Measurements from ENCODE around the gene TBCD.
"Not testable (repeated sequence)": the region's sequence is repeated elsewhere in the genome, so short reads cannot be mapped to it uniquely, and the experiment has no call there.

Gene TBCD

GRCh38 chr17:82942166-82943130 lies 190.6 kb downstream of the TBCD start:
- no peak for DNase-seq

- no peak for DNase-seq
Observed at GRCh38 chr17:82943339-82943738, 191.5 kb downstream of the TBCD start.

DNA sequence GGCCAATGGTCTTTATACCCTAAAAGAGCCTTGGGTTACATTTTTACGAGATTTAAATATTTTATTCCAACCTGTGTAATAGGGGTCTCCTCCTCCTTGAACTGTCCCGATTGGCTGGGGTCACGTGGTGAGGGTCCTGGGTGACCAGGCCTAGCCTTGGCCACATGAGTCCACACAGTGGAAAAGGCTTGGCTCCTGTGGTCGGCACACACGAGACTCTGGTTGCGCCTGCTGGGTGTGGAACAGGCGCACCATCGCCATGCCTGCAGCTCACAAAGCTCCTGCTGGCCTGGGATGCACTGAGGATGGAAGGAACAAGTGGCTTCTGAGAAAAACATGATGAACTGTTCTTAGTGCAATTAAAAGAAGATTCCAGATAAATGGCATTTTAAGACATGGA lies 191.9 kb downstream of the TBCD start:
- no peak for DNase-seq

DNA sequence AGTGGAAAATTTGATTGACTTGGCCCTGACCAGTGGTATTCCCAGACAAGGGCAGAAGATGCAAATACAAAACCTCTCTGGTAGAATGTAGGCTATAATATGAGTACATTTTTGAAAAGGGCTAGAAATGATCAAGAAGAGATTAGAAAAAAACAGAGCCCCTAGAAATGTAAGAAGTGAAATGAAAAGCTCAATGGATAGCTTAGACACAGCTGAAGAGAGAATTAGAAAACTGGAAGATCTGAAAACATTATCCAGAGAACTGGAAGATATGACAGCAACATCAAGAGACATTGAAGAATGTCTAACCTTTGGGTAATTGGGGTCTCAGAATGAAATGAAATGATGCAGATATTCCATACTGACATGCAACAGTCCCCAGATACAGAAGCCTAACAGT lies 193.1 kb downstream of the TBCD start:
- no peak for DNase-seq

GRCh38 chr17:82946081-82946480 lies 194.2 kb downstream of the TBCD start:
- DNase-seq: no peak

DNA sequence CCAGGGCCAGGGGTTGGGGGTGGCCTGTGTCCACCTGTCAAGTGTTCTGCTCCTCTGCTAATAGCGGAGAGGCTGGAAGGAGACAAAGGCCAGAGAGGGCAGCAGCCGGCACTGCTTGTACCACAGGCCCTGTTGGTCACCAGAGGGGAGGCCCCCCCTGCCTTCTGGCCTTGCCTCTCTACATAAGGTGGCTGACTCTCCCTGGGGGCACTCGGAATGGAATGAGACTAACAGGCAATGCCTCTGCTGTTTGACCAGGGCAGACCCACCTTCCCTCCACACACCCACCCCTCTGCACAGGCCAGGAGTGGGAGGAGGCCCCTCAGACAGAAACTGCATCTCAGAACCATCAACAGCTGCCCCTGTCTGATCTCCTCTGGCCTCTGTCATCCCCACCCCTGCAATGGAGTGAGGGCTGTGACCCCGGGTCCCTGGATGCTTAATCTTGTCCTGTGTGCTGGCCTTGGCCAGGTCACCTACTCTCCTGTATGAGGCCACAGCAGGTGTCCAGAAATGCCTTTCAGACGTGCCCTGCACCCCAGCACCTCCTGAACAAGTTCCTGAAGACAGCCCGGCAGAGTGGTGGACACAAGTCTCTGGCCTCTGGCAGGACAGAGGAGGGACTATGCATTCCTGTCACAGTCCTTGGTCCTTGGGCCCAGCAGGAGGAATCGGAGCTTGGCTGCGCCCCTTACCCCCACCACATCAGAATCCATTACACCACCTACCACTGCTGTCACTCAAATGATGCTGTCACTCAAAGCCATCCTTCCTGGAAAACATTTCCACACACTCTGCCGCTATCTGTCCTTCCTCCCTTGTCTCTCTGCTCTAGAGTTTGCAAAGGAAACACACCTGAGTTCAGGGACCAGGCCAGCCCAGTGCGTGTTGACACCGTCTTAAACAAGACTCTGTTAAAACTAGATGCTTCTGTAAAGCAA lies 195.5 kb downstream of the TBCD start:
- no peak for DNase-seq

GRCh38 chr17:82948081-82948511 lies 196.2 kb downstream of the TBCD start:
- DNase-seq: no peak

- no peak for DNase-seq
Observed at GRCh38 chr17:82948957-82949356, 197.1 kb downstream of the TBCD start.

DNA sequence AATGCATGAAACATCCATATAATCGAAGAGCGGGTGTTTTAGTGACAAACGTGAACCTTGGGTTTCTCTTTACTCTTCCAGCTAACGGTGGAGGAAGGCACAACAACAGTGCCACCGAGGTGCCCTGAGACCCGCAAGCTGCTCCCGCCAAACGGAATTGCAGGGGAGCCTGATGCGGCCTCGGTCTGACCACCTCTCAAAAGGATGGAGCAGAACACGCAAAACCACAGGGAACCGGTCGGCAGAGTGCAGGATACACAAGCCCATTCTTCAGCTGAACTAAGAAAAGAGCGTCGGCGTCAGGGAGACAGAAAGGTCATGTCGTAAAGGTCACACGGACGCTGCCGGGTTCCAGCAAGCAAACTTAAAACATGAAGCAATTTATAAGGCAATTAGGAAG lies 197.5 kb downstream of the TBCD start:
- no peak for DNase-seq

- no peak for DNase-seq
Observed at GRCh38 chr17:82949984-82950383, 198.1 kb downstream of the TBCD start.

DNA sequence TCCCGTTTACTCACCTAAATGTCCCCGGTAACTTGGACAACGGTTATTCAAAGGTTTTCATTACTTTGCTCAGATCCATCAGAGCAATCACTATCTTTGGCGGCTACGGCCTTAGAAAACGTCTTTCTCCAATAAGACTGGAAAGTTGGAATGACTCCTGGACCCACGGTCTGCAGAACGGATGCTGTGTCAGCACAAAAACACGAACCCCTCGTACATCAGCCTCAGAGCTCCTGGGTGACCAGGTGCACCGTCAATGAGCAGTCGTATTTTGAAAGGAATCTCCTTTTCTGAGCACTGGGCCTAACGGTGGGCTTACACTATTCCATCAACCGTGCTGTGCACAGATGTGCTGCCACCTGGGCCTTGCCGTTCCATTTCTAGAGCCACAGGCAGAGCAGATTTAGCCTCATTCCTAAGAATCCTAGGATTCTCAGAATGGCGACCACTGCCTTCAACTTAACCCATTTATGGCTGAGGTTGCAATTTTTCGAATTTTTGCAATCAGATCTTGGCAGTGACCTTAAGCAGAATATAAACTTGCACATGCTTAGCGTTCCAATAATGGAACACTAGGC lies 198.7 kb downstream of the TBCD start:
- DNase-seq: no peak

- DNase-seq: no peak
Observed at GRCh38 chr17:82952019-82952418, 200.2 kb downstream of the TBCD start.

DNA sequence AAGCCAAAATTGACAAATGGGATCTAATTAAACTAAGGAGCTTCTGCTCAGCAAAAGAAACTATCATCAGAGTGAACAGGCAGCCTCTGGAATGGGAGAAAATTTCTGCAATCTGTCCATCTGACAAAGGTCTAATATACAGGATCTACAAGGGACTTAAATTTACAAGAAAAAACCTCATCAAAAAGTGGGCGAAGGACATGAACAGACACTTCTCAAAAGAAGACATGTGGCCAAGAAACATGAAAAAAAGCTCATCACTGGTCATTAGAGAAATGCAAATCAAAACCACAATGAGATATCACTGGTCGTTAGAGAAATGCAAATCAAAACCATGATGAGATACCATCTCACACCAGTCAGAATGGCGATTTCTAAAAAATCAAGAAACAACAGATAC lies 203.2 kb downstream of the TBCD start:
- DNase-seq: not testable (repeated sequence)

DNA sequence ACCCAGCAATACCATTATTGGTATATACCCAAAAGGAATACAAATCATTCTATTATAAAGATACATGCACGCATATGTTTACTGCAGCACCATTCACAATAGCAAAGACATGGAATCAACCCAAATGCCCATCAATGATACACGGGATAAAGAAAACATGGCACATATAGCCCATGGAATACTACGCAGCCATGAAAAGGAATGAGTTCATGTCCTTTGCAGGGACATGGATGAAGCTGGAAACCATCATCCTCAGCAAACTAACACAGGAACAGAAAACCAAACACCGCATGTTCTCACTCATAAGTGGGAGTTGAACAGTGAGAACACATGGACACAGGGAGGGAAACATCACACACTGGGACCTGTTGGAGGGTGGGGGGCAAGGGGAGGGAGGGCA lies 203.8 kb downstream of the TBCD start:
- DNase-seq: not testable (repeated sequence)

GRCh38 chr17:82956146-82956725 lies 204.4 kb downstream of the TBCD start:
- DNase-seq: no peak

DNA sequence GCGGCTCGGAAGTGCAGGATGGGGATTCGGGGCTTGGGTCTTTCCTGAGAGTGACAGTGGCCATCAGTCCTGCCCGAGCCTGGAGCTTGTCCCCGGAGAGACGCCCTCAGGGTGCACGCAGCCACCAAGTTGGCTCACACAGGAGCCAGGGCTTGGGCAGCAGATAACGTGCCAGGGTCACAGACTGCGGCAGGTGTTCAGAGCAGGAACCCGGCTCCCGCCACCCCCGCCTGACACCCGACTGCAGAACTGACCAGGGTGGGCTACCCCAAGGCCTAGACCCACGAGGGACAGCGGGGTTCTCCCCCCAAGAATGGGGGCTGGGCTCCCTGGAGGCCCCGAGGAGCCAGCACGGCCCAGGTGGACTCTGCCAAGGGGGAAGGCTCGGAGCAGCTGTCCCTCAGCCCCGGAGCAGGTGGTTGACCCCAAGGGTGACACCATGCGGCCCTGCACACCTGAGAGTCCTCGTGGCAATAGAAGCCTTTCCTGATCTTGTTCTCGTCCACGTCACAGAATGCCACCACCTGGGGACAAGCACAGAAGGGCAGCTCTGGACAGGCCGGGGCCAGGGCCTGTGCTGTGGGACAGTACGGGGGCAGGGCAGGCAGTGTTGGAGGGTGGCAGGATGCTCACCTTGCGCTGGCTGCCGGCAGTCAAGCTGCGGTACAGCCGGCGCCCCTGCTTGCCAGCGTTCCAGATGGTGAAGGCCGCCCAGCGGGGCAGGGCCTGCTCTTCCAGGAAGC lies 205.0 kb downstream of the TBCD start:
- DNase-seq: no peak

- no peak for DNase-seq
Observed at GRCh38 chr17:82957469-82957795, 205.6 kb downstream of the TBCD start.

DNA sequence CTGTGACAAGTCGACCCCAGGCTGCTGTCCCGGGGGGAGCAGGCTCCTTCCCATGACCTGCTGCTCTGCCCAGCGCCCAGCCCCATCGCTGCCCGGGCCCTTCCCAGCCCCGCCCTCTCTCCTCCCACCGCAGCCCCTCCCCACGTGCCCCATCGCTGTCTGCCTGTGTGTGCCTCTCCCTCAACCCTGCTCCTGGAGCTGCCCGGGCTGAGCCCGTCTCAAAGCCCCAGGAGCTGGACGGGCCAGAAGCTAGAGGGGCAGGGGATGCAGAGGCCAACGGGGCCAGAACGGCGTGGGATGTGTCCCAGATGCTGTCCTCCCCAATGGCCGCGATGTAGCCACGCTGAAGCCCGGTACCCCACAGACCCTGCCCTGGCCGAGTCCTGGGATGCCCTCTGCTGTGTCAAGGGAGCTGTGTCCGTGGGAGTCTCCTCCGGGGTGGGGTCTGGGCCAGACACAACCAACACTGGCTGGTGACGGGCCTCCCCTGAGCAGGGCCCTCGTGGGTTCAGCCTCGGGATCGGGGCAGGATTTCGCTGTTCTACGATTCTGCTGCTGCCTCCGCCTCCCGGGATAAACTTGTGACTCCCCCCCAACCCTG lies 206.2 kb downstream of the TBCD start:
- DNase-seq: no peak

- no peak for DNase-seq
Observed at GRCh38 chr17:82959242-82959930, 207.5 kb downstream of the TBCD start.

DNA sequence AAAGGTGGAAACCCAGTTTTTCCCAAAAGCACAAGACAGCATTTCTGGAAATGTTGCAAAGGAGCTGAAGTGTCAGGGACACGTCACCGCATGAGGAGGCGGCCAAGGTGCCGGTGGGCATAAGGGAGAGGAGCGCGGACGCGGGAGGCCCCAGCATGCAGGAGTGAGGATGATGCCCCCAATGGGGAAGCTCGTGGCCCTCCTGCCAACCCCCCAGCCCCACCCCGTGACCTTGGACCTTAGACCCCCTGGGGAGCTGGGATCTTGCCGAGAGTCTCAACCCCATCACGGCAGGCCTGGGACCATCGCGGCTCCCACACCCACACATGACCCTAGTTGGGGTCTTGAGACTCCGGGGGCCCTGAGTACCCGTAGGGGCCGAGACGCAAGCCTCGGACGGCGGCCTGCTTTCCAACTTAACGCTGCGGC lies 208.1 kb downstream of the TBCD start:
- no peak for DNase-seq

All from COR-L47 (cell line).